Sigmoid colon (tissue), 7 donors: ENCODE measurements around the gene GSTA1. TPM values are rescaled to one million over a fixed set of nuclear protein-coding genes. Genes with fewer than 3 reads are reported as not detected.
"Not testable (repeated sequence)": the region's sequence is repeated elsewhere in the genome, so short reads cannot be mapped to it uniquely, and the experiment has no call there.

Experiments
- DNase-seq: peaks from one replicate; pipeline ENCODE4 v3.0.0-alpha.2; 2019
- H3K27ac ChIP-seq, 4 donors: fragments of 200-600 bp; sonication (generic); one replicate each; pipeline ENCODE4 v1.5.1; 2016 to 2019; ENCODE audit warnings: mild to moderate bottlenecking in 1 of 4
- H3K27me3 ChIP-seq, 3 donors: fragments of 200-600 bp; sonication (generic); one replicate each; pipeline ENCODE4 v1.5.1; 2019; ENCODE audit warnings: mild to moderate bottlenecking in 1 of 3
- H3K36me3 ChIP-seq, 4 donors: fragments of 200-600 bp; sonication (generic); one replicate each; pipeline ENCODE4 v1.5.1; 2016 to 2019
- H3K4me1 ChIP-seq, 4 donors: fragments of 200-600 bp; sonication (generic); one replicate each; pipeline ENCODE4 v1.5.1; 2017 to 2019
- H3K4me3 ChIP-seq, 4 donors: fragments of 200-600 bp; sonication (generic); one replicate each; pipeline ENCODE4 v1.5.1; 2017 to 2019; ENCODE audit warnings: mild to moderate bottlenecking in 2 of 4, moderate library complexity in 1 of 4
- H3K9me3 ChIP-seq, 4 donors: fragments of 200-600 bp in 3 of 4; sonication (generic) in 3 of 4; one replicate each; pipeline versions ENCODE4 v1.5.1 to v1.6.1; 2013 to 2019
- EP300 ChIP-seq, 4 donors: sonication (generic); formaldehyde crosslinking; IDR thresholded peaks; one replicate each; pipeline ENCODE4 v1.6.1; 2017; ENCODE audit warnings: antibody characterized with exemption in 4 of 4
- POLR2A ChIP-seq, 2 donors: fragments of 450-650 bp; IDR thresholded peaks; one replicate each; pipeline ENCODE4 v1.6.1; 2016; ENCODE audit warnings: antibody characterized with exemption in 2 of 2, mild to moderate bottlenecking in 2 of 2, moderate library complexity in 2 of 2
- POLR2AphosphoS5 ChIP-seq, 4 donors: sonication (generic); formaldehyde crosslinking; IDR thresholded peaks; one replicate each; pipeline ENCODE4 v1.6.1; 2017; ENCODE audit warnings: antibody characterized with exemption in 4 of 4
- WGBS, 2 donors: extraction: QIAGEN DNeasy Blood & Tissue Kit; methylation state at CpG; one replicate each; pipeline ENCODE4 v1.1.7; 2013; 5-methylcytosine and 5-hydroxymethylcytosine counted together
- intact Hi-C: fragments of 100-400 bp; cut with DNase I; formaldehyde crosslinking; loops from one replicate; pipeline ENCODE4 v1.15.1; 2023
- polyA plus RNA-seq, 3 donors: library from polyadenylated mRNA; stranded (reverse); fragments of 200-250 nt; gene quantifications; one replicate each; pipeline ENCODE4 v1.2.3, GENCODE V29; 2013
- total RNA-seq, 4 donors: library from RNA; depleted of rRNA; stranded (reverse); fragments of >200 nt; gene quantifications; one replicate each; pipeline ENCODE4 v1.1.0, GENCODE V29; 2016
- TF ChIP-seq, protein P1 (sequence below), 4 experiments: fragments of 450-650 bp in 3 of 4; fragments of 200-600 bp in 1 of 4; IDR thresholded peaks; one replicate each; pipeline ENCODE4 v1.5.1; 2016 to 2019; ENCODE audit warnings: antibody characterized with exemption in 4 of 4, mild to moderate bottlenecking in 3 of 4, moderate library complexity in 2 of 4
- donor health status: healthy with polysubstance abuse.
- donor health status: Bipolar disorder and iron deficiency.
- donor health status: healthy.

The GSTA1 gene
- total and polyA plus RNA-seq, 7 donors = 0.10 to 19.4 (median 15.6) TPM; not detected in 4

DNA sequence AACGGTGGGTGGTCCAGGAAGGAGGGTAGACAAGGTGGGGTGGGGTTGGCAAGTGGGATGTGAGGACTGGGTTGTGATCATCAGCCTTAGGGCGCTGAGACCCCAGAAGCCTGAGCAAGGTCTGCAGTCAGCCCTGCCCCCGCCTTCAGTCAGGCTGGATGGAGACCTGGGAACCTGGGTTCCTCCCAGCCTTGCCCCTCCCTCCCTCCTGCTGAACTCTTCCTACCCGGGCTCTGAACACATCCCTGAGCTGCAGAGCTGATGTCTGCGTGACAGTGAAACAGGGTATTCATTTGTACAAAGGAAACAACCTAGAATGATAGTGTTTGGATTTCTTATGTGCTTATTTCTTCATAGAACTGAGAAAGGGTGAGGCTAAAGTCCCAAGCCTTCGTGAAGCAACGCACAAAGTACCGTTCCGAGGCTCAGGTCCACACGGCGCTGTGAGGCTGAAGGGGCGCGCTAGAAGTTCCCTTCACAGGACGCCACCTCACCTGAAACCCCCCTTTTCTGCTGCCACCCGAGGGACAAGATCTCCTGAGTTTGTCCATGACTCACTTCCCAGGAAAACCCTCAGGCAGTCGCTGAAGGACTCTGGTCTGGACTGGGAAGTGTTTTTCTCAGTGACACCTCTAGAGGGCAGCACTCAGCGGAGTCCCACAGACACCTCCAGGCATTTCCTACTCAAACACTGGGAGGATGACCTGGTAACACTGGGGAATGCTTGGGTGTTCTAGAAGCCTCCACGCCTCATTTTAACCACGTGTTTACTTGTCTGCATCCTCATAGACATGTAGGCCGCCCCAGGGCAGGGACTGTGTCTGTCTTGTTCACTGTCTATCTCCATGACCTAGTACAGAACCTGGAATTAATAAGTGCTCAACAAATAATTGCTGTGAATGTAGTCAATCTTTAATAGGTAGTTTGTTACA is 35.8 kb upstream of the GSTA1 start:
- 61 to 62% methylated on average over 20 of the region's 20 CpGs for WGBS, 2 donors

DNA sequence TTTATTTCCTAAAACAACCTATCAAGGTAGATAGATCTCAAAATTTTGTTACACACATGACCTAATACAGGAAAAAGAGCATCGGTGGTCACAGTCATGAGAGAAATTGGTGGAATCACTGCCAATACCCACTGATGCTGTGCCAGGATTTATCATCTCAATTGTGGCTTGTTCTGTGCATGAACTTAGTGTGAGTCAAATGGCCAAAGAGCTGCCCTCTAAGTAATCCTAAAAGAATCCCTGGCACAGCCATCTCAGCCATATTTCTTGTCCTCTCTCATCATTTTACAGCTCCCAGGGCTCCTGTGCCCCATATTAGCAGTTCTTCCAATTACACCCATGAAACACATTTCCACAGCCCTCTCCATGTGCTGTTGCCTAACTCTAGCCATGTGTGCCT is 30.9 kb upstream of the GSTA1 start:
- H3K4me3 ChIP-seq = no peak overlapping the region
- H3K36me3 ChIP-seq = no peaks in the 10 kb centered on the region
- TF ChIP-seq POLR2A (IDR thresholded peaks at IDR 0.05) = no peak
- TF ChIP-seq, protein P1, sequence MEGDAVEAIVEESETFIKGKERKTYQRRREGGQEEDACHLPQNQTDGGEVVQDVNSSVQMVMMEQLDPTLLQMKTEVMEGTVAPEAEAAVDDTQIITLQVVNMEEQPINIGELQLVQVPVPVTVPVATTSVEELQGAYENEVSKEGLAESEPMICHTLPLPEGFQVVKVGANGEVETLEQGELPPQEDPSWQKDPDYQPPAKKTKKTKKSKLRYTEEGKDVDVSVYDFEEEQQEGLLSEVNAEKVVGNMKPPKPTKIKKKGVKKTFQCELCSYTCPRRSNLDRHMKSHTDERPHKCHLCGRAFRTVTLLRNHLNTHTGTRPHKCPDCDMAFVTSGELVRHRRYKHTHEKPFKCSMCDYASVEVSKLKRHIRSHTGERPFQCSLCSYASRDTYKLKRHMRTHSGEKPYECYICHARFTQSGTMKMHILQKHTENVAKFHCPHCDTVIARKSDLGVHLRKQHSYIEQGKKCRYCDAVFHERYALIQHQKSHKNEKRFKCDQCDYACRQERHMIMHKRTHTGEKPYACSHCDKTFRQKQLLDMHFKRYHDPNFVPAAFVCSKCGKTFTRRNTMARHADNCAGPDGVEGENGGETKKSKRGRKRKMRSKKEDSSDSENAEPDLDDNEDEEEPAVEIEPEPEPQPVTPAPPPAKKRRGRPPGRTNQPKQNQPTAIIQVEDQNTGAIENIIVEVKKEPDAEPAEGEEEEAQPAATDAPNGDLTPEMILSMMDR (IDR thresholded peaks at IDR 0.05) = no peak
- H3K4me1 ChIP-seq = no peaks in the 10 kb centered on the region
- intact Hi-C loops = no loop called here
- H3K9me3 ChIP-seq = no peaks in the 10 kb centered on the region
- H3K27me3 ChIP-seq = no peaks in the 10 kb centered on the region
- DNase-seq = no peak
- WGBS, 2 donors = 20 to 68% methylated on average over 1 of the region's 1 CpG
- no peak overlapping the region for H3K27ac ChIP-seq

More for the DNA sequence above, 35.8 kb upstream of the GSTA1 start:
- intact Hi-C loops = no loop called here
- DNase-seq = no peak
- Histone ChIP-seq H3K27me3 (no peaks in the 10 kb centered on the region), H3K9me3 (no peaks in the 10 kb centered on the region), H3K36me3 (no peaks in the 10 kb centered on the region), H3K4me3 (no peak overlapping the region), H3K27ac (no peak overlapping the region), H3K4me1 (no peaks in the 10 kb centered on the region)
- TF ChIP-seq EP300 (IDR thresholded peaks at IDR 0.05) = no peak
- TF ChIP-seq, protein P1 (IDR thresholded peaks at IDR 0.05) = peak in 3 of 4 experiments; percentile 19 to 40 (median 19)

DNA sequence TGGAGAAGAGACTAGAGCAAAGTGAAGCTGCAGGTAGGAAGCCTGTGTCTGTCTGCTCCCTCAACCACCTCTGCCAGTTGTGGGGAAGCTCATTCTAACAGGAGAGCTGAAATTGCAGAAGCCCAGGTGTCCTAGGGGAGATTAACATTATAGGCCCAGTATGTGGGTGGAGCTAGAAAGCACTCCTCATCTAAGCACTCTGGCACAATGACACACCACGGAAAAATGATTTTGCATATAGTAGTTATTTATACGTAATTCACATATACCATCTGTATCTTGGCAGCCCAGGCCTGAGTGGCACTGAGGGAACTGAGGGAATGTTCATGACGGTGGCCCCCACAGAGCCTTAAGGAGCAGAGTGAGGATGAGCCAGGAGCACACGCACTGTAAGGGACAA is 27.3 kb upstream of the GSTA1 start:
- not testable (repeated sequence) for H3K27ac ChIP-seq
- WGBS, 2 donors = 76 to 89% methylated on average over 4 of the region's 4 CpGs

DNA sequence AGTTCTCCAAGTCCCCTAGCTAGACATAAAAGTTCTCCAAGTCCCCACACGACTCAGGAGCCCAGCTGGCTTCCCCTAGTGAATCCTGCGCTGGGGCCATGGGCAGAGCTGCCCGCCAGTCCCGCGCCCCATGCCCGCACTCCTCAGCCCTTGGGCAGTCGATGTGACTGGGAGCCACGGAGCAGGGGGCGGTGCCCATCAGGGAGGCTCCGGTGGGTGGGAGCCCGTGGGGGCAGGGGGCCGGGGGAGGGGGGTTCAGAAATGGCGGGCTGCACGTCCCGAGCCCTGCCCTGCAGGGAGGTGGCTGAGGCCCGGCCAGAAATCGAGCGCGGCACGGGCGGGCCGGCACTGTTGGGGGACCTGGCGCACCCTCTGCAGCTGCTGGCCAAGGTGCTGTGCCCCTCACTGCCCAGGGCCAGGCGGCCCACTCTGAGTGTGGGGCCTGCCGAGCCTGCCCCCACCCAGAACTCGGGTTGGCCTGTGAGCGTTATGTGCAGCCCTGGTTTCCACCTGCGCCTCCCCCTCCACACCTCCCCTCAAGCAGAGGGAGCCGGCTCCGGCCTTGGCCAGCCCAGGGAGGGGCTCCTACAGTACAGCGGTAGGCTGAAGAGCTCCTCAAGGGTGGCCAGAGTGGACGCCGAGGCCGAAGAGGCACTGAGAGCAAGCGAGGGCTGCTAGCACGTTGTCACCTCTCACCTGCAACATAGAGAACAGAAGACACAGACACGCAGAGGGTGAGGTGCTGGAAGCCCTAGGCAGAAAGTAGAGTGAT is 25.6 kb upstream of the GSTA1 start:
- Histone ChIP-seq H3K4me3 (no peak overlapping the region), H3K36me3 (no peaks in the 10 kb centered on the region), H3K27me3 (no peaks in the 10 kb centered on the region), H3K4me1 (no peaks in the 10 kb centered on the region), H3K27ac (no peak overlapping the region), H3K9me3 (no peaks in the 10 kb centered on the region)
- TF ChIP-seq POLR2AphosphoS5 (IDR thresholded peaks at IDR 0.05) (no peak), POLR2A (IDR thresholded peaks at IDR 0.05) (no peak), EP300 (IDR thresholded peaks at IDR 0.05) (no peak)
- TF ChIP-seq, protein P1 (IDR thresholded peaks at IDR 0.05) = no peak
- 90 to 92% methylated on average over 37 of the region's 37 CpGs for WGBS, 2 donors
- DNase-seq = no peak
- intact Hi-C loops = no loop called here

More for the DNA sequence above, 27.3 kb upstream of the GSTA1 start:
- H3K4me1 ChIP-seq, H3K27me3 ChIP-seq, DNase-seq, H3K36me3 ChIP-seq, H3K9me3 ChIP-seq, intact Hi-C loops, H3K4me3 ChIP-seq: not testable (repeated sequence)

DNA sequence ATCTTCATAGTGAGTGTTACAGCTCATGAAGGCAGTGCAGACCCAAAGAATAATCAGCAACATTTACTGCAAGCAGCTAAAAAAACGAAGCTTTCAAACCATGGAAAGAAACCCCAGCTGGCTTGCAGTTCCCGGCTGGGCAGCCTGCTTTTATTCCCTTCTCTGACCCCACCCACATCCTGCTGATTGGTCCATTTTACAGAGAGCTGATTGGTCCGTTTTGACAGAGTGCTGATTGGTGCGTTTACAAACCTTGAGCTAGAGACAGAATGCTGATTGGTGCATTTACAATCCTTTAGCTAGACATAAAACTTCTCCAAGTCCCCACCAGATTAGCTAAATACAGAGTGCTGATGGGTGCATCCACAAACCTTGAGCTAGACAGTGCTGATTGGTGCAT is 25.0 kb upstream of the GSTA1 start:
- WGBS, 2 donors = 81 to 87% methylated on average over 4 of the region's 4 CpGs
- H3K4me1 ChIP-seq, H3K27ac ChIP-seq, intact Hi-C loops, H3K4me3 ChIP-seq, H3K27me3 ChIP-seq, DNase-seq, H3K36me3 ChIP-seq, H3K9me3 ChIP-seq: not testable (repeated sequence)

DNA sequence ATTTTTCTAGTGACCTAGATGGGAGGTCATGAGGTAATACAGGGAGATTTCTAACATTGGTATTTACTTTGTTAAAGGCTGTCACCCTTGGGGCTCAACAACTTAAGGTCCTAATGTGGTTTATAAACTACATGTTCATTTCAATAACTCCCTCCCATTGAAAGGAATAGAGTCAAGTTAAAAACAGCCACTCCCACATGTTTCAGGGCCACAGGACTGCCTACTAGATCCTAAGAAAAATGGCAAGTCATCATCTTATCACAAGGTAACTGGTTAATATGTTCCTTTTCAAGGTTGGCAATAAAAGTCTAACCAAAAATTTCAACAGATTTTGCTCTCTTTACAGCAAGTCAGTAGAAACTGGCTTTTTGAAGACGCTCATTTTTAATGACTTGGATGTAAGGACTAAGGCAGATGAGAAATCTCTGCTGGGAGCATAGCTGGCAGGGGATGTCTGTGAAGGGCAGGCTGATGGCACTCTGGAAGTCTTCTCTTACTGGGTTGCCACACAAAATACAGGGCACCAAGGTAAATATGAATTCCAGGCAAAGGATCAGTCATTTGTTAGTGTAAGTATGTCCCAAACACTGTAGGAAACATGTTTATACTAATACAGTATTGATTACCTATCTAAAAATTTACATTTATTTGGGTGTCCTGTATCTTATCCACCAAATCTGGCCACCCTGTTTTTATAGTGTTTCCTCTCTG is 23.6 kb upstream of the GSTA1 start:
- intact Hi-C loops = loop anchor here (2.0 kb wide), 1 partner anchor 40 kb away; no protein-coding TSS in a partner anchor

More for the DNA sequence above, 23.6 kb upstream of the GSTA1 start:
- not testable (repeated sequence) for DNase-seq, H3K27me3 ChIP-seq, H3K36me3 ChIP-seq, H3K9me3 ChIP-seq, H3K27ac ChIP-seq, H3K4me1 ChIP-seq, H3K4me3 ChIP-seq
- WGBS, 2 donors = 87 to 91% methylated on average over 1 of the region's 1 CpG
